HT1080 (cell line): ENCODE data around the gene ATP4A. TPM values are rescaled to one million over a fixed set of nuclear protein-coding genes. Genes with fewer than 3 reads are reported as not detected.

Experiments
- DNase-seq: peaks from one replicate; pipeline ENCODE4 v3.0.0-alpha.2; 2015; ENCODE audit warnings: low read depth
- total RNA-seq: library from RNA; depleted of rRNA; stranded (reverse); fragments of >200 nt; shearing (Covaris generic); gene quantifications from 2 replicates; pipeline ENCODE4 v1.2.3, GENCODE V29; 2014

ATP4A gene
- total RNA-seq, 1 experiment from 2014 or later: not detected

DNA sequence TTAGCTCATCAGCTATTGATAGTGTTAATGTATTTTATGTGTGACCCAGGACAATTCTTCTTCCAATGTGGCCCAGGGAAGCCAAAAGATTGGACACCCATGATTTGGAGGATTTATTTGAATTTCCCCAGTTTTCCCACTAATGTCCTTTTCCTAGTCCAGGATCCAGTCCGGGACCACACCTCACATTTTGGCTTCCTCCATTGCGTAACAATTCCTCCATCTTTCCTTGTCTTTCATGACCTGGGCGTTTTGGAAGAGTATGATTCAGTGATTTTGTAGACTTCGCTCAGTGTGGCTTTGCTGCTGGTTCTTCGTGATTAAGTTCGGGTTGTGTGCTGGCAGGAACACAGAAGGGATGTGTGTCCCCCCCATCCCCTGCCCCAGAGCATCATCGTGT, 3.3 kb upstream of the ATP4A start:
- no peak for DNase-seq

DNA sequence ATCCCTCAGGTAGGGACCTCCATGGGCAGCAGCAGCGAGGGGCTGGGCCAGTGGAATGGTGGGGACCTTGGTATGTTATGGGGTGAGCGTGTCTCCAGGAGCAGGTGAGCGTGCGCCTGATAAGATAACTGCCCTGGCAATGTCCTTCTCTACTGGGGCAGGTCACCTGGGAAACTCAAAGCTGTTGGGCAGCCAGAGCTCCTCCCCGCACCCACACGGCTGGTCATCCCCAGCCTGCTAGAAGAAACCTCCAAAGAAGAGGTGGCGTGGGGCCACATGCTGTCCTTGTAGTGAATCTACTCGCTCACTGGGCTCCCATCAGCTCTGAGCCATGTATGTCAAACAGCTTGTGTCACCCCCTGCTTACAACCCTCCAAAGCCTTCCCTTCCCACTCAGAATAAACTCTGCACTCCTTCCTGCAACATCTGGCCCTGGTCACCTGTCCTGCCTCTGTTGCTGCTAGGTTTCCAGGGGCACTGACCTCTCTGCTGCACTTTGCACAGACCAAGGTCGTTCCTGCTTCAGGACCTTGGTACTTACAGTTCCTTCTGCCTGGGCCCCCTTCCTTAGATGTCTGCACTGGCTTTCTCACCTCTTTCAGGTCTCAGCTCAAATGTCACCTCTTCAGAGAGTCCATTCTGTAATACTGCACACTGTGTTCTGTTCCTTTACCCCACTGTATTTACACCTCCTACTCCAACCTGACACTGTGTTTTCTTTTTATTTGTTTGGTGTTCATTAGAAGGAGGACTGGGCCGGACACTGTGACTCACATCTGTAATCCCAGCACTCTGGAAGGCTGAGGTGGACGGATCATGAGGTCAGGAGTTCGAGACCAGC, 1.8 kb upstream of the ATP4A start:
- DNase-seq: no peak

DNA sequence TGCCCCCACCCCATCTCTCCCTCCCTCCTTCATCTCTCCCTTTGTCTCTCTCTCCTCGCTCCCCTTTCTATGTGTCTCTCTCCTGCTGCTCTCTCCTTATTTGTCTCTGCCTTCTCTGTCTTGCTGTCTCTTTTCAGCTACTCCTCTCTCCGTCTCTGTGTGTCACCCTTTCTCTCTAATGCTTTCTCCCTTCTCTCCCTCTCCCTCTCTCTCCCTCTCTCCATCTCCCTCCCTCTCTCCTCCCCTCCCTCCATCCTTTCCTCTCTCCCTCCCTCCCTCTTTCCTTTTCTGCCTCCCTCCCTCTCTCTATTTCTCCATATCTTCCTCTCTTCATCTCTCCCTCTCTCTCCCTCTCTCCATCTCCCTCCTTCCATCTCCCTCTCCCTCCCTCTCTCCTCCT, 682 bp downstream of the ATP4A start:
- no peak for DNase-seq

DNA sequence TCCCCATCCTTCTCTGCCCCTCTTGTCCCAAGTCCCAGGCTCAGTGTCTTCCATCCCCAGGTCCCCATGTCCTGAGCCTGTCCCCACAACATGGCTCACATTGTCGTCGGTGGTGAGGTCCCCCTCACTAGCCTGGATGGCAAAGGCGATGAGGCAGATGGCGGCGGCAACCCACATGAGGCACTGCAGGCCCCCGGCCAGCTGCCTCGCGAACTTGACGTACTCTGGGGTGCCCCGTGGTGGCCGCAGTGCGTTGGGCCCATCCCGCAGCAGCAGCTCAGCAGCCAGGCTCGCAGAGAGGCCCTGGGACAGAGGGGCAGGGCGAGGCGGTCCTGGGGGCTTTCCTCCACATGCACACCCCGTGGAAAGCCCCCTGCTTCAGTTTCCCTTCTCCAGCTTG, 1.1 kb downstream of the ATP4A start:
- no peak for DNase-seq

DNA sequence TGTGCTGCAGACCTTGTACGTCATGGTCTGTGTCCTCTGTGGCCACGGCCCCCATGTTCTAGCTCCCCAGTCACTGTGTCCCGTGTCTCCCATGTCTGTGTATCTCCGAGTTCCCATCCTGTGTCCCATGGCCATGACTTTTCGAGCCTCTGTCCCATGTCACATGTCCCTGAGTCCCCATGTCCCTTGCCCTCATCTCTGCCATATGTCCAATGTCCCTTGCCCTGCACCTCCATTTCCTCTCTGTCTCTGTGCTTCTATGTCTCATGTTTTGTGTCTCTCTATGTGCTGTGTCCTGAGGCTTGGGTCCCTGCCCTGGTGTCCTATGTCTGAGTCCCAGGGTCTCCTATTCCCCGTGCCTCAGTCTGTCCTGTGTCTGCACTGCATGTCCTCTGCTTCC, 2.0 kb downstream of the ATP4A start:
- DNase-seq: no peak

DNA sequence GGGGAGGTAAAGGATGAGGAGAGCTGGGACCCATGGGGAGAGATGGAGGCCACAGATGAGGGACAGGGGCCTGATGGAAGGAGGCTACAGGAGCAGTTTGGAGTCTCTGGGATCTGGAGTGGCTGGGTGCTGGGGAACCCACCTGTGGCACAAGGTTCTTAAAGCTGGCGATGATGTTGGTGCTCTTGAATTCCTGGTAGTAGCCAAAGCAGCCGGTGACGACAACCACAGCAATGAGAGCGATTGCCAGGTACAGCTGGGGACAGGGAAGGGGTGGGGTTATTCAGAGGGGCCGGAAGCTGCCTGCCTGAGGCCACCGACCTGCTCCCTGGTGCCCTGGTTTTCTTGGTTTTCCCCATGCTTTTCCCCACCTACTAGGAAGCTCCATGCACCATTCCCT, 2.8 kb downstream of the ATP4A start:
- no peak for DNase-seq

DNA sequence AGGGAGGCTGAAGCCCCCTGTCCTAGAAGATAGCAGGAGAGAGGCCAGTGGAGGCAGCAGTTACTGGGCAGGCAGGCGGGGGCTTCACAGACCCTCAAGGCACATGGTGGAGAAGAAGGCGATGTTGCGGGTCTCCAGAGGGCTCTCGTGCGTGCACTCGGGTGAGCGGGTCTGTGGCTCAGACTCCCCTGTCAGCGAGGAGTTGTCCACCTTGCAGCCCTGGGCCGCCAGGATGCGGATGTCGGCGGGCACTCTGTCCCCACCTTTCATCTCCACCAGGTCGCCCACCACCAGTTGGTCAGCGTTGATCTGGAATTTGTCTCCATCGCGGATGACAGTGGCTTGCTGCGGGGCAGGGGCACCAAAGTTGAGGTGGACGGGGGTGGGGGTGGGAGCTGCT, 3.2 kb downstream of the ATP4A start:
- no peak for DNase-seq

DNA sequence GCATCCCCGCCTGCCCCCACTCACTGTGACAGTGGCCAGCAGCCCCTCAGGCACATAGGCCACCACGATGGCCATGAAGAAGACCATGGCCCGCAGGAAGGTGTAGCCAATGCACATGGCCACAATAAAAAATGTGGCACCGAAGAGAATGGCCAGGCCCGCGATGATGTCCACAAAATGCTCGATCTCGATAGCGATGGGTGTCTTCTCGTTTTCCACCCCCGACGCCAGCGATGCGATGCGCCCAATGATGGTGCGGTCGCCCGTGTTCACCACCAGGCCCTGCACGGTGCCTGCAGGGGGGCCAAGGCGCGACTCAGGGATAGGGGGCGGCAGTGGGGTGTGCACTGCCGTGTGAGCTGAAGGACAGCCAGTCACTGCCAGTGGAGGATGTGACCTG, 3.7 kb downstream of the ATP4A start:
- no peak for DNase-seq

DNA sequence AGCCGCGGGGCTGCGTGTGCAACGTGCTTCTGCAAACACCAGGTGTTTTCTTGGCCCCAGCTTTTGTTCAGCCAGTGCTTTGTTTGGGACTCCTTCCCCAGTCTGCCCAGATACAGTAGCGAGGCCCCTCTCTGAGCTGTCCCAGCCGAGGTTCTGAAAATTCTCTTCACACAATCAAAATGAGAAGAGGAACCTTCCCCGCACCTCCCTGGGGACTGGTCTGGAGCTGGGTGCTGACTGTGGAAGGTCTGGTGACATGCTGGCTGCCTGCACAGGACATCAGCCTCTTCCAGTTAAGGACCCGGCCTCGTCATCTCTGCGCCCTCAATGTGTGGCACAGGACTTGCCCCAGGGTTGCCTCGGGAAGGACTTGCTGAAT, 4.2 kb downstream of the ATP4A start:
- no peak for DNase-seq

DNA sequence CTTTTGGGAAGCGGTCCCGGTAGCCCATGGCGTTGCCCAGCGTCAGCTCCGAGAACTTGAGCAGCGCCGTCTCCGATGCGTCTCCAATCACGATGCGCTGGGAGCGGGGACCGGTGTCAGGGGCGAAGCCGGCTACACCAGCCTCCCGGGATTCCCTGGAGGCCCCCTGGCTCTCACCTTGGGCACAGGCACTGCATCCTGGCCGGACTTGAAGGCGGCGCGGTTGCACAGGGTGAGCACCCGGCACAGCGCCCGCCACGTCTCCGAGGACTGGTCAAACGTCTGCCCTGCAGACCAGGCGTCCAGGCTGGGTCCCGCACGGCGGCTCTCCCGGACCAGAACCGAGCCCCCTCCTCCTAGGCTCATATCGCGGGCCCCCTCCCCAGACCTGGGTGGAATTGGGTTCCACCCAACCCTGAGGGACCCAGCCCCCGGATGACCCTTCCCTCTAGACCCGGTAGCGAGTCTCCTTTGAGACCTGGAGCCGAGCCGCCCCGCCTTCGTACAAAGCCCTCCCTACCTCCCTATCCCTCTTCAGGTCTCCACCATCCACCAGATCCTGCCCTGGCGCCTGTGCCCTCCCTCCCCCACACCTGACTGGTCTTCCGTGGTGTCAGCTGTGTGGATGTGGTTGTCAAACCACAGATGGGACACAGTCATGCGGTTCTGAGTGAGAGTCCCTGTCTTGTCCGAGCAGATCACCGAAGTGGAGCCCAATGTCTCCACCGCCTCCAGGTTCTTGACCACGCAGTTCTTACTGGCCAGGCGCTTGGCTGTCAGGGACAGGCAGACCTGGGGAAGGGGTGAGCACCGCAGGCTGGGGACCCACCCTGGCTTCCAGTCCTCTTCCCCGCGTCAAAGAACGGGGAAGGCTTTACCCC, 4.8 kb downstream of the ATP4A start:
- no peak for DNase-seq

DNA sequence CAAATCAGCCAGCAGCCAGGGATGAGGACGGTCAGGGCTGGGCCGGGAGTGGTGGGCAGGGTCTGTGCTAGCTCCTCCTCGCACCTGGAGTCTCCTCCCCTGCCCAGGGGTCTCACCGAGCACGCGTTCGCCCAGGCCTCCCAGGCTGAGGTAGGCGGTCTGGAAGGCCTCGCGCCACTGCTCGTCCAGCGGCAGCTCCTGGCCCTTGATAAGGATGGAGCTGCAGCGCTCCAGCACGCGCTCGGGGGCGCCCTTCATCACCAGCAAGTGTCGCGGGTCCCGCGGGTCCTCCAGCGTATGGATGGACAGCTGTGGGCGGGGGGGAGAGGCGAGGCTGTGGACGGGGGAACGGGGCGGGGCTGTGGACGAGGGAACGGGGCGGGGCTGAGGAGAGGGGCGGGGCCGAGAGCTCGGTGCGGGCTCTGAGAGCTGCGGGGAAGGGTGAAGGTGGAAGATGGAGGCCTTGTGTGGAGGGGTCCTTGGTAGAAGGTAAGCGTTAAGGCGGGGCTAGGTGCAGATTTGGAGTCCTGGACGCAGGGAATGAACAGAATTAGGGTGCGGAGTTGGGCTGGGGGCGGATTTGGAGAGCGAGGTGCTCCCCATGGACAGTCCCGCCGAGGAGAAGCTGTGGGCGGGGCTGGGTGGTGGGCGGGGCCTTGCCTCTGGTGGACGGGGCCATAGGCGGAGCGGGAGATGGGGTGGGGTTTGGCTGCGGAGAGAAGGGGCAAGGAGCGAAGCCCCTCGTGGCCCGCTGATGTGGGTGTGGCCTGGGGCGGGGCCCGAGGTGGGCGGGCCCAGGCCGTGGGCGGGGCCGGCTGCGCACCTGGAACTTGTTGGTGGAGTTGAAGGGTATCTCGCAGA, 5.7 kb downstream of the ATP4A start:
- no peak for DNase-seq

DNA sequence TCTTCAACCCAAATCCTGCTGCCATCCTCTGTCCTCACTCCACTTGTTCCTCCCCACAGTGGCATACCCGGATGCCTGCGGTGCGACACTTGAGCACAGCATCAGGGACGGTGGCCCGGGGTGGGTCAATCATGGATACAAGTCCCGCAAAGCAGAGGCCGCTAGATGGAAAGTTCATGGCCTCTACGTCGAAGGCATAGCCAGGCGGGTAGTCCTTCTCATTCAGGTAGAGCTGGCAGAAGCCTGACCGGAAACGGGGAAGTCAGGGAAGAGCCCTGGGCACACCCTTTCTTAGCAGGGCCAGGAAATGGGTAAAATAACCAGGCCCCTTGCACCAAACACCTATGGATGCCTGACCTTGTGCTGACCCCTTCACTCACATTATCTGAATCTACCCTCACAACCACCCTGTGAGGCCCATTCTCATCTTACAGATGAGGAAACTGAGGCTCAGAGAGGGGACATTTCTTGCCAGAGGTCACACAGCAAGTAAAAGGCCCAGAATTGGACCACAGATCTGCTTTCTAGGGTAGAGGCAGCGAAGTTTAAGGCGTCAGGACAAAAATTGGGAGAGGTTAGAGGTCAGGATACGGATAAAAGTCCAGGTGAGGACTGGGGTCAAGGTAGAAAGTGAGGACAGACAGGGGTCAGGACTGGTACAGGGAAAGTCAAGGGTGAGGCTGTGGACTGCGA, 6.5 kb downstream of the ATP4A start:
- no peak for DNase-seq

DNA sequence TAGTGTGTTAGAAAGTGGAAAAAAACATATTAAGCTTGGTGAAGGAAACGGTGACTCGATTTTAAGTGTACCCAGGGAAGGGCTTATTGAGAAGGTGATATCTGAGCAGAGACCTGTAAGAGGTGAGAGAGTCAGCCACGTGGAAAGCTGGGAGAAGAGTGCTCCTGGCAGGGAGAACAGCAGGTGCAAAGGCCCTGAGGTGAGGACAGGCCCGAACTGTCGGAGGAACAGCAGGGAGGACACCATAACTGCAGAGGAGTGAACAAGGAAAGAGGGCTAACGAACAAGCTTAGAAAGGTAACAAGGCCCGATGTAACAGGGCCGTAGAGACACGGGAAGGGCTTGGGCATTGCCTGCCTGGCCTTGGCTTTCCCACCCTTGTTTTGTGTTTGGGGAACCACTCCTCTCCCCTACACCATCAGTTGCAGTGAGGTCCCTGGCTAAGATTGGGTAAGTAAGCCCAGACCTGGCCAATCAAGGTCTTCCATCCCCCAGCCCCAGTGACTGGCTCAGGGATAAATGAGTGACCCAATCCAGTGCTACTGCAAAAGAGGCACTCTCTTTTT, 7.3 kb downstream of the ATP4A start:
- no peak for DNase-seq

DNA sequence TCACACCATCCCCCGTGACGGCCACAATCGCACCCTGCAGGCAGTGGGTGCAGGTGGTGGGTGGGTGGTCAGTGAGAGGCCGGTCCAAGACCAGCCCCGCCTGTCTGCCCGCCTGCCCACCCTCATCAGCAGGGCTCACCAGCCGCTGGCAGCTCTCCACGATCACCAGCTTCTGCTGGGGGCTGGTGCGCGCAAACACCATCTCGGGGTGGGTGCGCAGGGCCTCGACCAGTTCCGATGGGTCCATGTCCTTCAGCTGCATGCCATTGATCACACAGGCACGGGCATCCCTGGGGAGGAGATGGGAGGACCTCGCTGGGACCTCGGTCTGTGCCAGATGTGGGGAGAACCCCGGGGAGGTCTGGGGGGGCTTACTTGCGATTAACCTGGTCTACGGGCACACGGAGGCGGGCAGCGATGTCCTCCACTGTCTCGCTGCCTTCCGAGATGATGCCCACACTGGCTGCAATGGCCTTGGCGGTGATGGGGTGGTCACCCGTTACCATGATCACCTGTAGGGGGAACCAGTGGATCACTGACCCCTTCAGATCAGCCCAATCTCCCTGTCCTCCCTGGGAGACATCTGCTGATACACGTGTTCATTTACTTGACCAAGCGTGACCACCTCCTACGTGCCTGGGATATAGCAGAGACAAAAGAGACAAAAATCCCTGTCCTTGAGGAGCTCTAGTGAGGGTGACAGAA, 8.0 kb downstream of the ATP4A start:
- DNase-seq: peak; percentile 66

DNA sequence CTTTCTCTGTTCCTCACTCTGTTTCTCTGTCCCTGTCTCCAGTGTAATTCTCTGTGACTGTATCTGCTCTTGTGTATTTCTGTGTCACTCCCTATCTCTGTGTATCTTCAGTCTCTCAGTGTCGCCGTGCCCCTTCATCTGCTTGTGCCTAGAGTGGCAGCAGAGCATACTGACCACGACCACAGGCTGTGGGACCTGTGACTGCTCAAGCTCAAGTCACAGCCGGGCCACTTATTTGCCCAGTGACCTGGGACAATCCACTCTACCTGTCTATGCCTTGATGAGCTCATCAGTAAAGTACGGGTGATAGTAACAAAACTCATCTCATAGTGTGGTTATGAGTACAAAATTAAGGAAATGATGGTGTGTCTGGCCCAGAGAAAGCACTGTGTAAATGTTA, 9.4 kb downstream of the ATP4A start:
- no peak for DNase-seq

DNA sequence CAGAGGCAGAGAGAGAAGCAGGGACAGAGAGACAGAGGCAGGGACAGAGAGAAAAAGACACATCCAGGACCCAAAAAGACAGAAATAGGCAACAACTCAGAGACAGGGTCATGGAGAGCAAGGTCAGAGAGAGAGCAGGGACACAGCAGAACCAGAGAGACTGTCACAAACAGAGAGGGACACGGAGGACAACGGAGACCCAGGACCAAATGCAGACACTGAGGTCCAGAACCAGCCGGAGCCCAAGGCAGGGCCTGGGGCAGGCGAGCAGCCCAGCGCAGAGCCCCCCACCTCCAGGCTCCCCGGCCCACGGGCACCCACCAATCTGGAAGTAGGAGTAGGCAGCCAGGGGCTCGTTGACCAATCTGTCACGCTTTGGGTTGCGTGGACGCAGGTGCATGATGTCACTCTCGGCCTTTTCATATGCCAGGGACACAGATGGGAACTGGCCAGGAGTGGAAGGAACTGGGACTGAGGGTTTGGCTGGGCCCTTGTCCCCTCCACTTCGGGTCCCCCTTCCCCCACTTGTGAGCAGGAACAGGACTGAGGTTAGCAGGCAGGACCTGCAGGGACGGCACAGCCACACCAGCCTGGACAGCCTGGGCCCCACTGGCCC, 10.0 kb downstream of the ATP4A start:
- no peak for DNase-seq

DNA sequence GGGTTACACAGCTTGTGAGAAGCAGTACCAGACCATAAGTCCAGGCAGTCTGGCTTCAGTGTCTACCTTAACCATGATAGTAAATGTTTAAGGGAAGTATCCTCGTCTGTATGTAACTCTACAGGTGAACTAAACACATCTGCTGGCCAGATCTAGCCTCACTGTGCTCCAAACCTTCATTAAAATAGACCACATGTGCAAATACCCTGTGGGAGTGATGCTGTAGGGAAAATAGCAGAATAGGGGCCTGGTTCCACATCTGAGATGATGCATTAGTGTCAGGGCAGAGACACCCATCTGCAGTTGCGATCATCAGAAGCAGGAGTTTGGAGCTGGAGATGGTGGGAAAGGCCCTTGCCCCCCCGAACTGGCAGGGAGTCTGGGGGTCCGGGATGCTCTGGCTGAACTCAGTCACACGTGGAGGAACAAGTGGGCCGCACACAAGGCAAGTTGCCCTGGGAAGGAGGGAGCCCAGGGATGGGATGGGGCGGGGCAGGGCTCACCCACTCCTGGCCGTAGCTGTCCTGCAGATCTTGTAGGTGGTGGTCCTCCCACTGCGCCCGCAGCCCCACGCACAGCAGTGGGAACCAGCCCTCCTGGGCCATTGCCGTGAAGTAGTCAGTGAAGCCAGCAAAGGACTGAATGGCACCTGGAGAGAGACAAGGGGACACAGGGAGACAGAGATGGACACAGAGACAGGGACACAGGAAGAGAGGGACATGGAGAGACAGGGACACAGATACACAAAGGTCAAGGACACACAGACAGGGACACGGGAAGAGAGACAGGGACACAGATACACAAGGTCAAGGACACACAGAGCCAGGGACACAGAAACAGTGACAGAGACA, 10.7 kb downstream of the ATP4A start:
- DNase-seq: no peak

DNA sequence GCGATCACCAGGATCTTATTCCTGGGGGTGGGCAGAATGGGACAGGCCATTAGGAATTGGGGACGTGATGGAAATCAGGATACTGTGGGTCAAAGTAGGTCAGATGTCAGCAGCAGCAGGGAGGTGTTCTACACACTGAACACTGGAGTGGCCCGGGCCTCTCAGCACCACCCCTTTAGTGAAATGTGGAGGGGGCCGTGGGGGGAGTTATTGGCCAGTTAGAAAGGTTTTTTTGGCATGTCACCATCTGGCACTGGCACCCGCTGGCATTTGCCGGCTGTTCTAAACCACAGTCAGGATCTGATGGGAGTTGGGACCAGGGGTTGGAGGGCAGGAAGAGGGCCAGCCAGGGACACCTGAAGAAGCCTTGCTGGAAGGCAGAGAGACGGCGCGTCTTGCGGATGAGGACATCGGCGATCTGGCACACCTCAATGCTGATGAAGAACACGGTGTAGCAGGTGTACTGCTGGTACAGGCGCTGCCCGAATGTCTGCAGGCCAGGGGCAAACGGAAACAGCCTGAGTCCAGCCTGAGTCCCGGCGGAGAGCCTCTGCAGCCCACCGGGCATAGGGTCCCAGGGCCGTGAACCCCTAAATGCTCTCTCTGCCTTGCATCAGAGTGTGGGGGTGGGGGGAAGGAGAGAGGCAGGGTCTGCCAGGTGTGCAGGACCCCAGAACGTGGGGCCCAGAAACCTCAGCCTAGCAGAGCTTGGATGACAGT, 12.2 kb downstream of the ATP4A start:
- DNase-seq: no peak
